ENCODE data around the gene SEZ6. TPM values are rescaled to one million over a fixed set of nuclear protein-coding genes. Genes with fewer than 3 reads are reported as not detected.

SEZ6 gene
- total RNA-seq, 1 experiment from 2014 or later, result not detected

GRCh38 chr17:29050176-29050575 is 44.3 kb upstream of the SEZ6 start:
- DNase-seq (ENCODE audit: low read depth, low spot score), result no peak
- in situ Hi-C loops (cut with HindIII; ENCODE audit: low pct_unique_long_range_greater_than_20kb, low sequenced_read_pairs), result no loop called here
- no peak overlapping the region for H3K4me3 ChIP-seq (ENCODE audit: low read depth in 2 of 2, low read length in 2 of 2)
- no peak for TF ChIP-seq POLR2AphosphoS5 (IDR thresholded peaks at IDR 0.05; ENCODE audit: low read depth, low read length)
- no peak for TF ChIP-seq TCF7L2 (IDR thresholded peaks at IDR 0.05; ENCODE audit: low read depth, low read length)
- TF ChIP-seq SIN3A (IDR thresholded peaks at IDR 0.05; ENCODE audit: borderline replicate concordance, insufficient read depth, low read depth, low read length), result no peak
- TF ChIP-seq CTCF (IDR thresholded peaks at IDR 0.05), result no peak
- TF ChIP-seq REST (IDR thresholded peaks at IDR 0.05; ENCODE audit: insufficient read depth in 1 of 2, low read depth in 2 of 2, low read length in 1 of 2), result no peak
- H3K27me3 ChIP-seq (ENCODE audit: control insufficient read depth, insufficient read depth, low read length), result peaks cover 13% of the 10 kb centered on the region
- no peak for ATAC-seq
- no TSS peak for BruUV-seq (replicated peaks)
- POLR2A ChIA-PET, result no interaction called here
- CTCF ChIA-PET, result interaction anchor here (1.5 kb wide), 1 partner anchor 85 kb away, joined by 4 read pairs; no protein-coding TSS in a partner anchor
- H3K36me3 ChIP-seq (ENCODE audit: control insufficient read depth, insufficient read depth, low read length), result no peaks in the 10 kb centered on the region
- no peaks in the 10 kb centered on the region for H3K9me3 ChIP-seq (ENCODE audit: control insufficient read depth, insufficient read depth, low read depth, low read length)
- no peaks in the 10 kb centered on the region for H3K4me1 ChIP-seq (ENCODE audit: control insufficient read depth, insufficient read depth, low read length)
- intact Hi-C loops (cut with micrococcal nuclease; ENCODE audit: unreplicated experiment), result no loop called here
- no peak overlapping the region for H3K27ac ChIP-seq (ENCODE audit: low read length)

GRCh38 chr17:29049541-29050145 is 43.8 kb upstream of the SEZ6 start:
- Histone ChIP-seq H3K9me3 (ENCODE audit: control insufficient read depth, insufficient read depth, low read depth, low read length) (no peaks in the 10 kb centered on the region), H3K36me3 (ENCODE audit: control insufficient read depth, insufficient read depth, low read length) (no peaks in the 10 kb centered on the region), H3K4me1 (ENCODE audit: control insufficient read depth, insufficient read depth, low read length) (no peaks in the 10 kb centered on the region), H3K27me3 (ENCODE audit: control insufficient read depth, insufficient read depth, low read length) (peaks cover 13% of the 10 kb centered on the region), H3K4me3 (ENCODE audit: low read depth in 2 of 2, low read length in 2 of 2) (no peak overlapping the region), H3K27ac (ENCODE audit: low read length) (no peak overlapping the region)
- DNase-seq (ENCODE audit: low read depth, low spot score), result no peak
- intact Hi-C loops (cut with micrococcal nuclease; ENCODE audit: unreplicated experiment) (no loop called here), in situ Hi-C loops (cut with HindIII; ENCODE audit: low pct_unique_long_range_greater_than_20kb, low sequenced_read_pairs) (no loop called here)
- TF ChIP-seq TCF7L2 (IDR thresholded peaks at IDR 0.05; ENCODE audit: low read depth, low read length) (no peak), CTCF (IDR thresholded peaks at IDR 0.05) (no peak), POLR2AphosphoS5 (IDR thresholded peaks at IDR 0.05; ENCODE audit: low read depth, low read length) (no peak), REST (IDR thresholded peaks at IDR 0.05; ENCODE audit: insufficient read depth in 1 of 2, low read depth in 2 of 2, low read length in 1 of 2) (no peak), SIN3A (IDR thresholded peaks at IDR 0.05; ENCODE audit: borderline replicate concordance, insufficient read depth, low read depth, low read length) (no peak)
- ATAC-seq, result no peak
- POLR2A ChIA-PET, result no interaction called here
- BruUV-seq (replicated peaks), result no TSS peak
- CTCF ChIA-PET, result no interaction called here

Measured in Panc1 (cell line).